GM18508 (cell line): ENCODE measurements around the gene PLXNA4.

ENCODE experiments used
- ATAC-seq: cut with Tn5 transposase; IDR thresholded peaks from one replicate; pipeline ENCODE4 v1.9.1; 2021; ENCODE audit warnings: moderate number of reproducible peaks; ENCODE audit not compliant: insufficient read depth, unreplicated experiment

The PLXNA4 gene

GRCh38 chr7:132261327-132262159 is 314.7 kb downstream of the PLXNA4 start:
- ATAC-seq: no peak

DNA sequence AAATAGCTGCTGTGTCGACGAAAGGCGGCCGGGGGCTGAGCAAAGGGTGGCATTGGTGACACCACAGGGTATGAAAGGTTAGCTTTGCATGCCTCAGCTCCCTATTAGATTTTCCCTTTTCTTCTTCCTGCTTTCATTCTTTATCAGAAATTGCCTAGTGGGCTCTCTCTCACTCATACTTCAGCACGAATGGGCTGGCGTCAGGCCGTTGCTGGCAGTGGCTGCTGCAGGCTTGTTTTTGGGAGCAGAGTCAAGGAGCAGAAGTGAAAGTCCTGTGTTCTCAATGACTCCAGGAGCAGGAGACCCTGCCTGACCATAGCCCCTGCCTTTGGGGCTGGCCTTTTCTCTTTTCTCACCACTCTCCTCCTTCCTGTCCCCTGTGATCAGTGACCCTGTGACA is 318.0 kb downstream of the PLXNA4 start:
- no peak for ATAC-seq

GRCh38 chr7:132257253-132257652 is 319.0 kb downstream of the PLXNA4 start:
- ATAC-seq: no peak

- no peak for ATAC-seq
Observed at GRCh38 chr7:132256721-132257212, 319.5 kb downstream of the PLXNA4 start.

- no peak for ATAC-seq
Observed at GRCh38 chr7:132255898-132256297, 320.4 kb downstream of the PLXNA4 start.

GRCh38 chr7:132255115-132255797 is 321.0 kb downstream of the PLXNA4 start:
- ATAC-seq: no peak

DNA sequence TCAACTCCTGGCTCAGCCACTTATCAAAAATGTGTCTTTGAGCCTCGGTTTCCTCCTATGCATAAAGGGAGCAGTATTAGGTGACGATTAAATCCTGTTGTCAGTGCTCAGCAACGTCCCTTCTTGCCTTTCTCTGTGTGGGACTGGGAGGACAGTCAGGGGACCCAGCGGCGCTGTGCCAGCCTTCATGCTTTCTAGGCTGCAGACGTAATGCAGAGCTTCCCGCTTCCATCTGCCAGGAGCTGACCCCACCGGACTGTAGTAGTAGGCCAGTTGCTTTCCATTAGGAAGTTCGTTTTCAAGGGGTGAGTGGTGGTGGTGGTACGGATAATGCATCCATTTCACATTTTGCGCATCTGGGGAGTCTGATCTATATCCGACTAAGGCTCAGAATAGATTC is 321.8 kb downstream of the PLXNA4 start:
- ATAC-seq: no peak

GRCh38 chr7:132252793-132253100 is 323.5 kb downstream of the PLXNA4 start:
- no peak for ATAC-seq

GRCh38 chr7:132251327-132251659 is 325.0 kb downstream of the PLXNA4 start:
- no peak for ATAC-seq

GRCh38 chr7:132250480-132251326 is 325.6 kb downstream of the PLXNA4 start:
- no peak for ATAC-seq

DNA sequence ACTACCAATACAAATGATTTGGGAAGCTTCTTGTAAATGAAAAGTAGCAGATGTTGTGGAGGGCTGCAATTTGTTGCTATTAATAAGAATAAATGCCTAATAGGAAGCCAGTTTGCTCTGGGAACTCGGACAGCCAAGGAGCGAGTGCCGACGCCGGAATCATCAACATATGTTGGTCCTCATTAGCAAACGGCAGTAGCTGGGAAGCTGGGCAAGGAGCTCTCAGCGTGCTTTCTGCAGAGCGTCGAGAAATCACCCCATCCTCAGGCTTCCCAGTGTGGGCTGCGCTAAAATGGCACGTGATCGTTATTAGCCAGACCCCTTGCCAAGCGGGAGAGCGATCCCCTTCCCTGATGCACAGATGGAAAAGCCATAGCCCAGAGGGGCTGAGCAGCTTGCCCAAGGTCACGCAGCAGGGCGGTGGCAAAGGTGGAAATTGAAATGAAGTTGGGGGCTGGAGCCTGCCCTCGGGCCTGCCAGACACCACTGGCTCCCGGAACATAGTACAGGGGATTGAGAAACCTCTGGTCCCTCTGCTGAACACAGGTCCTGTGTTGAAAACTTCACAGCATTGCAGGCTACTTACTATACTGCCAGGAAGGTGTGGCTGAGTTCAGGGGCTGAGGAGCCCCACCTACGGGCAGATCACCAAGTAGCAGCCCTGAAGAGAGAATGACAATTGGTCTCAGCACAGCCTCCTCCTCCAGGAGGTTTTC is 326.9 kb downstream of the PLXNA4 start:
- no peak for ATAC-seq

DNA sequence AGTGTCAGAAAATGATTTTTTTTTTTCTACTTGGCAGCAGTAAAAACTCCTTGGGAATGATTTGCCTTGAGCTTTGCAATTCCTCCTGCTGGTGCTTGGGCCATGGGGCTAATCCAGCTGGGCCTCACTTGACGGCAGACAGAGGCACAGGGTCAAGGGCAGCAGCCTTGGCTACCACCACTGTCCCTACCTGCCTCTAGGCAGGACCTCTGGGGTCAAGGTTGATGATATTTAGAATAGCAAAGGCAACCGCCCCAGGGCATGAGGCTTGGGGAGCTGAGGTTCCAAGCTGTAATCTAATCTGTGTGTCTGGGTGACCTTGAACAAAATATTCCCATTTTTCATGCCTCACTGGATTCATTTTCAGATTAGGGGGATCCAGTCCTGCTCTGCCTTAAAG is 327.4 kb downstream of the PLXNA4 start:
- ATAC-seq: no peak

DNA sequence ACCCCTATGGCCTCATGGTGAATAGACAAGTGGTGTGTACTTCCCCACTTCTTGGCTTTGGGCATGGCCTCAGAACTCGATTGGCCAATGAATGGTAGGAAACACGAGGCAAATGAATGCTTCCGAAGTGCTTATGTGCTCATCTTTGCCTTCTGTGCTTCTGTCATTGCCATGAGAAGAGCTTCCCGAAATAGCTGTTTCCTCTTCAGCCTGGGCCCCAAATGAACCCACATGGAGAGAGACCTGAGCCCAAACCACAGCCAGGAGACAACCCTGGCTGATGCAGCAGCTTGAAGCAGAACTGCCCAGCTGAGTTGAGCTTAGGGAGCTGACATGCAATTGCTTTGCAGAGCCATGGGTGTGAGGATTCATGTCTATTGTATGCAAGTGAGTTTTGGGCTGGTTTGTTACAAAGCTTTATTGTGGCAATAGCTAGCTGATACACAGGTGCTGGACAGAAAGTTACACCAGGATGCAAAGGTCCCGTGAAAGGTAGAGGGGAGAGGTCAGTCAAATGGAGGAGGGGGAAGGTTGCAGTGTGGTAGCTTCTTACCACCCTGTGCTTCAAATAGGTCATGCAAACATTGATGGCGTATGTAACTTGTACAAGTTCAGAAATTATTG is 328.2 kb downstream of the PLXNA4 start:
- no peak for ATAC-seq

DNA sequence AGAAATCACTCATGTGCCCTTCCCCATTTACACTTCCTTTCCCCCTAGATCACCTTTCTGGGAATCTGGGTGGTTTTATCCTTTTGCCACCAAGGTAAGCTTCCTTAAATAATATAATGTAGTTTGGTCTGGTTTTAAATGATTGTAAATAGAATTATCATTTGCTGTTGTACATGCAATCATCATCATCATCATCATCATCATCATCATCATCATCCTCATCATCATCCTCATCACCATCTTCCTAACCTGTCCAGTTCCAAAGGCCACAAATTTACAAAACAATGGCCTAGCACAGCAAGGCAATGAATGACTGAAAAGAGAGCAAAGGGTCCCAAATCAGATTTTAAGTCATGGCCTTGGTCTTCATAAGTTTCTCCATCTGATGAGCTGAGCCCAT is 329.7 kb downstream of the PLXNA4 start:
- no peak for ATAC-seq

DNA sequence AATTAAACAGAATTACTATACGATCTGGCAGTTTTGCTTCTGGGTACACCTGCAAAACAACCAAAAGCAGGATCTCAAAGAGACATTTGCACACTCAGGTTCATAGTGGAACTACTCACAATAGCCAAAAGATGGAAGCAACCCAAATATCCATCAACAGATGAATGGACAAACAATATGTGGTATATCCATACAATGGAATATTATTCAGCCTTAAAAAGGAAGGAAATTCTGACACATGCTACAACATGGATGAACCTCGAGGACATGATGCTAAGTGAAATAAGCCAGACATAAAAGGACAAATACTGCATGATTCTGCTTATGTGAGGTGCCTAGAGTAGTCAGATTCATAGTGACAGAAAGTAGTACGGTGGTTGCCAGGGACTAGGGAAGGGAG is 330.7 kb downstream of the PLXNA4 start:
- no peak for ATAC-seq

- no peak for ATAC-seq
Observed at GRCh38 chr7:132244903-132245480, 331.3 kb downstream of the PLXNA4 start.

- no peak for ATAC-seq
Observed at GRCh38 chr7:132243463-132243862, 332.8 kb downstream of the PLXNA4 start.

DNA sequence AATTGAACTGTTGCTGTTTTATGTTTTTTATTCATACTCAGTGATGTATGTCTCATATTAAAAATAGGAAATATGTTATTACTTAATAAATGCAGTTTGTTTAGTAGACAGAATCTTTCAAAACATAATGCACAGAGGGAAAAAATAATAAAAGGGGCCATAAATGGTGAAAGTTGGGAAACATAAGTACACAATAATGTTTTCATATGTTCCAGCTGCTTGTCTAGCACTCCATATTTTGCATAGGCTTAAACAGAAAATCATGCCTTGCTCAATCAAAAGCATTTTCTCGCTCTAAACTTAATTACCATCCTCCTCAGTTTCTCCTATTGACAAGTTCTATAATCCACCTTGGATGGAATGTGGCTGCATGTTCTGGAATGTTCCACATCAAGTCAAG is 333.2 kb downstream of the PLXNA4 start:
- ATAC-seq: no peak

DNA sequence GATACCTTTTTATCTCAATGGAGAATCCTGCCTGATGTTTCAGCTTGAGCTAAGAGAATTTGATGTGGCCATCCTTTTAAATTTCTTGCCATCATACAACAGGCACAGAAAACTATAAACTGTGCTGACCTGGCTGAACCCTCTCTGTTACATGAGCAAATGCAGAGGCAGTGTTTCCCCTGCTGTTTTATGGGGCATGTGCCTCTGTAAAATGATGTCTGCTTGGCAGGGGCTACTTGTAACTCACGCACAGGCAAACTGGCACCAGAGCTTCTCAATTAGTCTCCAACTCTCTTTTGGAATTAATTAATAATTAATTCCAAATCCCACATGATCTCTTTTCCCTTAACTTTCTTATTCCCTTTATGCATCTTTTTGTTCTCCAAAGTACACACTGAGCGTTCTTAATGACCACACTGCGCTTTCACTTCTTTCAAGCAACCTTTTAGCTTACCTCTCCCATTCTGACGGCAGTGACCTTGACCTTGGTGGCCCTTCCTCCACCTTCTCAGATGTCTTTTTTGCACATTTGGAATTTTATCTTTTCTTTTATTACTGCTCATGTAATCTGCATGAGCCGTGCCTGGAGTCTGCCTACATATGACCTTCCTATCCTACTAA is 334.0 kb downstream of the PLXNA4 start:
- ATAC-seq: no peak
